ENCODE data around the gene HECW1.

GRCh38 chr7:43461349-43462024 lies 349.0 kb downstream of the HECW1 start:
- no peak for TF ChIP-seq EZH2 (IDR thresholded peaks at IDR 0.05)
- no peak for TF ChIP-seq POLR2AphosphoS5 (IDR thresholded peaks at IDR 0.05; ENCODE audit: borderline replicate concordance, low read depth, low read length)

All from SK-N-MC (cell line).